Esophagus squamous epithelium (tissue), 4 donors: Measurements from ENCODE around the gene CENPL.

Source experiments
- POLR2A ChIP-seq, 4 donors: fragments of 450-650 bp; IDR thresholded peaks; one replicate each; pipeline ENCODE4 v1.6.1; 2017; ENCODE audit warnings: antibody characterized with exemption in 4 of 4, mild to moderate bottlenecking in 4 of 4, moderate library complexity in 3 of 4
- TF ChIP-seq, protein P1 (sequence below), 6 experiments: fragments of 450-650 bp in 4 of 6; fragments of 200-600 bp in 2 of 6; sonication (generic) in 2 of 6; IDR thresholded peaks; one replicate each; pipeline ENCODE4 v1.5.1; 2016 to 2019; ENCODE audit warnings: antibody characterized with exemption in 6 of 6, mild to moderate bottlenecking in 4 of 6, moderate library complexity in 4 of 6

GRCh38 chr1:173861731-173862145 is 37.1 kb upstream of the CENPL start:
- TF ChIP-seq, protein P1, sequence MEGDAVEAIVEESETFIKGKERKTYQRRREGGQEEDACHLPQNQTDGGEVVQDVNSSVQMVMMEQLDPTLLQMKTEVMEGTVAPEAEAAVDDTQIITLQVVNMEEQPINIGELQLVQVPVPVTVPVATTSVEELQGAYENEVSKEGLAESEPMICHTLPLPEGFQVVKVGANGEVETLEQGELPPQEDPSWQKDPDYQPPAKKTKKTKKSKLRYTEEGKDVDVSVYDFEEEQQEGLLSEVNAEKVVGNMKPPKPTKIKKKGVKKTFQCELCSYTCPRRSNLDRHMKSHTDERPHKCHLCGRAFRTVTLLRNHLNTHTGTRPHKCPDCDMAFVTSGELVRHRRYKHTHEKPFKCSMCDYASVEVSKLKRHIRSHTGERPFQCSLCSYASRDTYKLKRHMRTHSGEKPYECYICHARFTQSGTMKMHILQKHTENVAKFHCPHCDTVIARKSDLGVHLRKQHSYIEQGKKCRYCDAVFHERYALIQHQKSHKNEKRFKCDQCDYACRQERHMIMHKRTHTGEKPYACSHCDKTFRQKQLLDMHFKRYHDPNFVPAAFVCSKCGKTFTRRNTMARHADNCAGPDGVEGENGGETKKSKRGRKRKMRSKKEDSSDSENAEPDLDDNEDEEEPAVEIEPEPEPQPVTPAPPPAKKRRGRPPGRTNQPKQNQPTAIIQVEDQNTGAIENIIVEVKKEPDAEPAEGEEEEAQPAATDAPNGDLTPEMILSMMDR (IDR thresholded peaks at IDR 0.05): no peak
- TF ChIP-seq POLR2A (IDR thresholded peaks at IDR 0.05): no peak
